Fibroblast of lung (primary cell): ENCODE data around the gene KMT2E. TPM values are rescaled to one million over a fixed set of nuclear protein-coding genes. Genes with fewer than 3 reads are reported as not detected.

Experiments
- DNase-seq, 2 donors: peaks; one replicate each; pipeline versions ENCODE4 v3.0.0 to v3.0.0-alpha.2; 2010; ENCODE audit warnings: low read depth in 2 of 2
- H2AFZ ChIP-seq: 2 replicates; pipeline ENCODE4 v1.5.1; 2012; ENCODE audit warnings: low read length, control low read depth, inconsistent platforms
- H3K27ac ChIP-seq: 2 replicates; pipeline ENCODE4 v1.5.1; 2011; ENCODE audit warnings: low read length, control low read depth; ENCODE audit not compliant: insufficient read depth
- H3K27me3 ChIP-seq: 2 replicates; pipeline ENCODE4 v1.5.1; 2011; ENCODE audit warnings: mild to moderate bottlenecking, low read length; ENCODE audit not compliant: control insufficient read depth, insufficient read depth
- H3K36me3 ChIP-seq: 2 replicates; pipeline ENCODE4 v1.5.1; 2011; ENCODE audit warnings: low read length; ENCODE audit not compliant: control insufficient read depth, insufficient read depth
- H3K4me1 ChIP-seq: 2 replicates; pipeline ENCODE4 v1.5.1; 2011; ENCODE audit warnings: low read length; ENCODE audit not compliant: control insufficient read depth, insufficient read depth; ENCODE audit errors: extremely low read depth
- H3K4me2 ChIP-seq: 2 replicates; pipeline ENCODE4 v1.5.1; 2011; ENCODE audit warnings: low read length, control low read depth; ENCODE audit not compliant: insufficient read depth; ENCODE audit errors: extremely low read depth
- H3K4me3 ChIP-seq, 4 experiments: fragments of 200-600 bp in 1 of 4; sonication (generic) in 1 of 4; replicated peaks in 1 of 4; 2 replicates each; pipeline ENCODE4 v1.5.1; 2011 to 2016; ENCODE audit warnings: low read length in 4 of 4, low read depth in 3 of 4, mild to moderate bottlenecking in 3 of 4, control low read depth in 2 of 4, inconsistent platforms in 1 of 4, mixed read lengths in 1 of 4; ENCODE audit not compliant: insufficient read depth in 1 of 4; ENCODE audit errors: control extremely low read depth in 1 of 4
- H3K79me2 ChIP-seq: 2 replicates; pipeline ENCODE4 v1.5.1; 2012; ENCODE audit warnings: mild to moderate bottlenecking, low read length, inconsistent platforms; ENCODE audit not compliant: control insufficient read depth, insufficient read depth
- H3K9ac ChIP-seq: 2 replicates; pipeline ENCODE4 v1.5.1; 2011; ENCODE audit warnings: mild to moderate bottlenecking, low read length, control low read depth; ENCODE audit not compliant: insufficient read depth
- H3K9me3 ChIP-seq: 2 replicates; pipeline ENCODE4 v1.5.1; 2012; ENCODE audit warnings: low read depth, low read length; ENCODE audit not compliant: control insufficient read depth, insufficient read depth
- H4K20me1 ChIP-seq: 2 replicates; pipeline ENCODE4 v1.5.1; 2011; ENCODE audit warnings: low read length; ENCODE audit not compliant: control insufficient read depth, insufficient read depth; ENCODE audit errors: extremely low read depth
- EZH2 ChIP-seq: IDR thresholded peaks from 2 replicates; pipeline ENCODE4 v1.5.1; 2012; ENCODE audit warnings: low read length, control low read depth, mild to moderate bottlenecking; ENCODE audit errors: missing control alignments
- polyA plus RNA-seq, 2 donors: library from polyadenylated mRNA; depleted of rRNA in 1 of 2; stranded (reverse) in 1 of 2; unstranded in 1 of 2; fragments of >200 nt; gene quantifications; 2 replicates each; pipeline ENCODE4 v1.2.1, GENCODE V29; 2011 to 2012; ENCODE audit warnings: missing spikeins in 1 of 2
- total RNA-seq: library from RNA; depleted of rRNA; stranded (reverse); fragments of >200 nt; gene quantifications from 2 replicates; pipeline ENCODE4 v1.2.1, GENCODE V29; 2014
- TF ChIP-seq, protein P1 (sequence below), 2 donors: IDR thresholded peaks in 1 of 2; conservative IDR thresholded peaks in 1 of 2; 1 replicate in 1 of 2; 2 replicates in 1 of 2; pipeline ENCODE4 v1.5.1; 2011 to 2012; ENCODE audit warnings: low read length in 2 of 2, control low read depth in 1 of 2, inconsistent platforms in 1 of 2, low read depth in 1 of 2, mild to moderate bottlenecking in 1 of 2

Gene KMT2E
- total and polyA plus RNA-seq, 2 donors (not counting 1 experiment from before 2014, with no cell fraction given) = 7.5 to 95.0 TPM

GRCh38 chr7:104967088-104967487, 46.9 kb upstream of the KMT2E start:
- no peak overlapping the region for H3K4me3 ChIP-seq
- TF ChIP-seq, protein P1, sequence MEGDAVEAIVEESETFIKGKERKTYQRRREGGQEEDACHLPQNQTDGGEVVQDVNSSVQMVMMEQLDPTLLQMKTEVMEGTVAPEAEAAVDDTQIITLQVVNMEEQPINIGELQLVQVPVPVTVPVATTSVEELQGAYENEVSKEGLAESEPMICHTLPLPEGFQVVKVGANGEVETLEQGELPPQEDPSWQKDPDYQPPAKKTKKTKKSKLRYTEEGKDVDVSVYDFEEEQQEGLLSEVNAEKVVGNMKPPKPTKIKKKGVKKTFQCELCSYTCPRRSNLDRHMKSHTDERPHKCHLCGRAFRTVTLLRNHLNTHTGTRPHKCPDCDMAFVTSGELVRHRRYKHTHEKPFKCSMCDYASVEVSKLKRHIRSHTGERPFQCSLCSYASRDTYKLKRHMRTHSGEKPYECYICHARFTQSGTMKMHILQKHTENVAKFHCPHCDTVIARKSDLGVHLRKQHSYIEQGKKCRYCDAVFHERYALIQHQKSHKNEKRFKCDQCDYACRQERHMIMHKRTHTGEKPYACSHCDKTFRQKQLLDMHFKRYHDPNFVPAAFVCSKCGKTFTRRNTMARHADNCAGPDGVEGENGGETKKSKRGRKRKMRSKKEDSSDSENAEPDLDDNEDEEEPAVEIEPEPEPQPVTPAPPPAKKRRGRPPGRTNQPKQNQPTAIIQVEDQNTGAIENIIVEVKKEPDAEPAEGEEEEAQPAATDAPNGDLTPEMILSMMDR (conservative IDR thresholded peaks at IDR 0.05 in 1 of 2, IDR thresholded peaks at IDR 0.05 in 1 of 2; ENCODE audit: low read depth in 1 of 2, low read length in 2 of 2) = no peak
- no peak for TF ChIP-seq EZH2
- H3K9me3 ChIP-seq = no peaks in the 10 kb centered on the region
- H3K79me2 ChIP-seq = no peaks in the 10 kb centered on the region
- H3K4me2 ChIP-seq = no peak overlapping the region
- no peak for DNase-seq
- H3K36me3 ChIP-seq = no peaks in the 10 kb centered on the region
- no peak overlapping the region for H3K9ac ChIP-seq
- no peaks in the 10 kb centered on the region for H4K20me1 ChIP-seq
- no peaks in the 10 kb centered on the region for H3K27me3 ChIP-seq
- H2AFZ ChIP-seq = no peak overlapping the region
- peaks cover 25% of the 10 kb centered on the region for H3K4me1 ChIP-seq
- peak overlapping the region; percentile 57 for H3K27ac ChIP-seq

GRCh38 chr7:104967595-104967994, 46.4 kb upstream of the KMT2E start:
- H3K4me1 ChIP-seq = peaks cover 28% of the 10 kb centered on the region

DNA sequence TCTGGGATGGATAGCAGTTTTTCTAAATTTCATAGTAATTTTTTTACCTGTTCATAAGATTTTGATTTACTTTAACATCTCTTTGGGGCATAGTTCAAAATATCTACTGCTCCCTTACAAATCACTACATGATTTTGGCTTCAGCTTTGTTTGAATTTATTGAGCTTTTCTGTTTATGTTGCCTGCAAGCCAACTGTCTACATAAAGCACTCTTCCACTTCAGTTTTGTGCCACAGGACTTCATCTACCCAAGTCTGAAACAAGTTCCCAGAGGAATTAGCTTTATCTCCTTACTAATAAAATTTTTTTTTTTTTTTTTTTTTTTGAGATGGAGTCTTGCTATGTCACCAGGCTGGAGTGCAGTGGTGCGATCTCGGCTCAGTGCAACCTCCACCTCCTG, 45.4 kb upstream of the KMT2E start:
- H3K27me3 ChIP-seq = no peaks in the 10 kb centered on the region
- peaks cover 32% of the 10 kb centered on the region for H3K4me1 ChIP-seq
- DNase-seq = no peak
- H3K27ac ChIP-seq = no peak overlapping the region
- H3K36me3 ChIP-seq = no peaks in the 10 kb centered on the region
- no peak overlapping the region for H2AFZ ChIP-seq
- H3K9ac ChIP-seq = no peak overlapping the region
- H3K79me2 ChIP-seq = no peaks in the 10 kb centered on the region
- no peaks in the 10 kb centered on the region for H4K20me1 ChIP-seq
- H3K9me3 ChIP-seq = no peaks in the 10 kb centered on the region
- H3K4me3 ChIP-seq = no peak overlapping the region
- TF ChIP-seq, protein P1 (conservative IDR thresholded peaks at IDR 0.05 in 1 of 2, IDR thresholded peaks at IDR 0.05 in 1 of 2; ENCODE audit: low read depth in 1 of 2, low read length in 2 of 2) = no peak
- no peak for TF ChIP-seq EZH2
- no peak overlapping the region for H3K4me2 ChIP-seq

More at GRCh38 chr7:104967595-104967994, 46.4 kb upstream of the KMT2E start:
- Histone ChIP-seq H3K27me3 (no peaks in the 10 kb centered on the region), H4K20me1 (no peaks in the 10 kb centered on the region), H3K9me3 (no peaks in the 10 kb centered on the region), H3K27ac (peak overlapping the region; percentile 57), H3K36me3 (no peaks in the 10 kb centered on the region), H3K79me2 (no peaks in the 10 kb centered on the region), H3K4me3 (no peak overlapping the region), H2AFZ (no peak overlapping the region), H3K4me2 (no peak overlapping the region), H3K9ac (no peak overlapping the region)
- no peak for TF ChIP-seq EZH2
- TF ChIP-seq, protein P1 (conservative IDR thresholded peaks at IDR 0.05 in 1 of 2, IDR thresholded peaks at IDR 0.05 in 1 of 2; ENCODE audit: low read depth in 1 of 2, low read length in 2 of 2) = no peak
- DNase-seq = peak in 1 of 2 donors; percentile 92
